Left colon (tissue), 2 donors: ENCODE measurements around the gene TMEM258. TPM values are rescaled to one million over a fixed set of nuclear protein-coding genes. Genes with fewer than 3 reads are reported as not detected.

Experiments
- ATAC-seq: fragments of 200-7000 bp; cut with Tn5 transposase; one replicate; pipeline ENCODE4 v1.9.1; 2020; ENCODE audit warnings: mild to moderate bottlenecking, moderate library complexity
- DNase-seq, 2 donors: peaks; one replicate each; pipeline ENCODE4 v3.0.0-alpha.2; 2020
- intact Hi-C, 2 donors: fragments of 100-400 bp; cut with DNase I in 1 of 2; cut with micrococcal nuclease in 1 of 2; formaldehyde crosslinking; loops; one replicate each; pipeline versions ENCODE4 v1.11.2 to v1.14.0; 2022; cut with DNase I, micrococcal nuclease
- total RNA-seq, 2 donors: library from RNA; stranded (reverse); fragmentation: NEBNext Ultra II Directional; extraction: Animal tissue kit (Norgen Biotek cat#: 25700); gene quantifications; one replicate each; pipeline ENCODE4 v1.2.1, GENCODE V29; 2021
- donor health status: DM: no; HTN: no; CAD: no.
- donor health status: DM: yes; HTN: yes; CAD: no.

TMEM258 gene
- total RNA-seq, 2 donors from 2014 or later = 87.3 to 91.8 TPM

DNA sequence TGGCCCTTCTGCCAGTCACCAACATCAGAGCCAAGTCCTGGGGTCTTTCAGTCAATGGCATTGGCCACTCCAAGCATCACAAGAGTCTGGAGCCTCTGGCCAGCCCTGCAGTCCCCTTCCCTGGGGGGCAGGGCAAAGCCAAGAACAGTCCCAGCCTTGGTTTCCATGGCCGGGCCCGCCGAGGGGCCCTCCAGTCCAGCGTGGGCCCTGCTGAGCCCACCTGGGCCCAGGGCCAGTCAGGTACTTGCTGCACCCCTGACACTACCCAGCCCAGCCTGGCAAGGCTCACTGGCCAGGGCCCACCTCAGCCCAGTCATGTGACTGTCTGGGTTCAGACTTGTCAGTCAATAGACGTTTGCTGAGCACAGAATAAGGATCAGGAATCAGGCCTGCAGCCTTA, 10.8 kb downstream of the TMEM258 start:
- ATAC-seq (no peak), DNase-seq (no peak)
- intact Hi-C loops = no loop called here

GRCh38 chr11:61780581-61781162, 11.7 kb downstream of the TMEM258 start:
- intact Hi-C loops = no loop called here
- DNase-seq = no peak
- no peak for ATAC-seq

GRCh38 chr11:61779666-61780525, 12.5 kb downstream of the TMEM258 start:
- DNase-seq (no peak), ATAC-seq (no peak)
- intact Hi-C loops = no loop called here

DNA sequence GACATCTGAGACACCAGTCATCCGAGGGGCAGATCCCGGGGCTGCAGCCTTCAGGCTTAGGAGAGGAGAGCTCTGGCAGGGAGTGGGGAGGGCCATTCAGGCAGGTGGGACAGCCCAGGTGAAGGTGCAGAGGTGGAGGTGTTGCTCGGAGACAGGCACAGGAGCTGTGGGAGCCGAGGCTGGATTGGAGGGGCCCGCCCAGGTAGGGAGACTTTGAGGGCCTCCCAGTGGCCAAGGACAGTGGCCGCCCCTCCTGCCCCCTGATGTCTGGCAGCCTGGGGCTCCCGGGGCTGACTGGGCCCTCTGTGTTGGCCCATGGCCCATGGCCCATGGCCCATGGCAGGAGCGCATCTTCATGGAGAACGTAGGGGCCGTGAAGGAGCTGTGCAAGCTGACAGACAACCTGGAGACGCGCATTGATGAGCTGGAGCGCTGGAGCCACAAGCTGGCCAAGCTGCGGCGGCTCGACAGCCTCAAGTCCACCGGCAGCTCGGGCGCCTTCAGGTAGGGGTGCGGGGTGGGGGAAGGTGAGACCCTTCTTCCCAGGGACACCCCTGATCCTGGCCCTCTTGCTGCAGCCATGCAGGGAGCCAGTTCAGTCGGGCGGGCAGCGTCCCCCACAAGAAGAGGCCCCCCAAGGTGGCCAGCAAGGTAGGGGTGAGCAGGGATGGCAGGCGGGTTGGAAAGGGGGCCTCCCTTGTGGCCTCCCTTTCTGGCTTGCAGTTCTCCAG, 13.3 kb downstream of the TMEM258 start:
- DNase-seq (no peak), ATAC-seq (no peak)
- intact Hi-C loops = no loop called here

GRCh38 chr11:61778357-61778886, 14.0 kb downstream of the TMEM258 start:
- DNase-seq = no peak
- ATAC-seq = no peak
- intact Hi-C loops = no loop called here

GRCh38 chr11:61777234-61778090, 14.9 kb downstream of the TMEM258 start:
- DNase-seq = peak in 1 of 2 donors; percentile 47

DNA sequence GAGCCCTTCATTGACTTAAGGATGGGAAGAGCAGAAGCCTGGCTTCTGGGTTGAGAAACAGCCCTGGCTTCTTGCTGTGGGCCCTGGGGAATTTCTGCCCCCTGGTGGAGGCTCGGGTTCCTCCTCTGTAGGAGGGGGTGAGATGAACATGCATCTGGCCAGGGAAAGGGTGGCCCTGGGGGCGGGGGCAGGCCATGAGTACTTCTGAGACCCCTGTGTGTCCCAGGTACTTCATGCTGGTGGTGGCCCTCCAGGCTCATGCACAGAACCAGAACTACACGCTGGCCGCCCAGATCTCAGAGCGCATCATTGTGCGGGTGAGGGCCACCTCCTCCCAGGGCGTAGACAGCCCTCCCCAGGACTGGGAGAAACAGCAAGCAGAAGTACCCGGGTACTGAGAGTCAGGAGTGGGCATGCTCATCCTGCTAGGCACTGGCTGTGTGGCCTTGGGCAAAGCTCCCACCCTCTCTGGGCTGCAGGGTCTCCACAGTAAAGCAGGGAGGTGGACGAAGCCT, 15.8 kb downstream of the TMEM258 start:
- intact Hi-C loops = no loop called here
- peak; percentile 54 to 79 for DNase-seq
- peak; percentile 73 for ATAC-seq

More at GRCh38 chr11:61777234-61778090, 14.9 kb downstream of the TMEM258 start:
- intact Hi-C loops = no loop called here
- peak; percentile 44 for ATAC-seq

- intact Hi-C loops = no loop called here
- DNase-seq (no peak), ATAC-seq (peak; percentile 25)
Observed at GRCh38 chr11:61775606-61776554, 16.5 kb downstream of the TMEM258 start.

DNA sequence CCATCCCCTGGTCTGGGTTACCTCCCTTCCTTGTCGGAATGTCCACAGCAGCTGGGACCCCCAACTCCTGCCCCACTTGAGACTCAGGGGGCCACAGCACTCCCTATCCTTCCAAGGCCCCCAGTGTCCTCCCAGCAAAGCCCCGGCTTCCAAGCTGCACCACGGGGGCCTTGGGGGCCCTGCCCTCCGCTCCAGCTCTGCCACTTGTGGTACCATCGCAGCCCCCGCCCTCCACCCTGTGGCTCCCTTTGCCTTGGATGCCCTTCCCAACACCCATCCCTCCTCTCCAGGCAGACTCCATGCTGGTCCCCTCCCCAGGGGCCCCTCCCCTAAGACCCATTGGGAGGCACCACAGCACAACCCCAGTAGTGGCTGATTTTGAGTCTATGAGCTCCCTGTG, 17.3 kb downstream of the TMEM258 start:
- intact Hi-C loops = no loop called here
- DNase-seq = no peak

GRCh38 chr11:61774411-61774810, 18.0 kb downstream of the TMEM258 start:
- ATAC-seq = no peak
- intact Hi-C loops = no loop called here
- no peak for DNase-seq

More for the DNA sequence above, 17.3 kb downstream of the TMEM258 start:
- ATAC-seq = no peak

DNA sequence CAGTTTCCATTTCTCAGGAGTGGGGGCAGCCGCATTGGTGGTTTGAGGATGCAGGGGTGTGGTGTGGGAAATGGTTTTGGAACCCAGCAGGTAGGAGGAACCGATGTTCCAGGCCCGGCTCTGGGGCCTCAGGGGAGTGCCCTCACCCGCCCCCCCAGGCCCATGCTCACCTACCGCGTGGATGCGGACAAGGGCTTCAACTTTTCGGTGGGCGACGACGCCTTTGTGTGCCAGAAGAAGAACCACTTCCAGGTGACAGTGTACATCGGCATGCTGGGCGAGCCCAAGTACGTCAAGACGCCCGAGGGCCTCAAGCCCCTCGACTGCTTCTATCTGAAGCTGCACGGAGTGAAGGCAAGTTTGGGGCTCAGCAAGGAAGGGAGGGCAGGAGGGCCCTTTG, 18.6 kb downstream of the TMEM258 start:
- ATAC-seq (no peak), DNase-seq (no peak)
- intact Hi-C loops = no loop called here

- ATAC-seq (no peak), DNase-seq (no peak)
- intact Hi-C loops = no loop called here
Observed at GRCh38 chr11:61773356-61773755, 19.0 kb downstream of the TMEM258 start.

DNA sequence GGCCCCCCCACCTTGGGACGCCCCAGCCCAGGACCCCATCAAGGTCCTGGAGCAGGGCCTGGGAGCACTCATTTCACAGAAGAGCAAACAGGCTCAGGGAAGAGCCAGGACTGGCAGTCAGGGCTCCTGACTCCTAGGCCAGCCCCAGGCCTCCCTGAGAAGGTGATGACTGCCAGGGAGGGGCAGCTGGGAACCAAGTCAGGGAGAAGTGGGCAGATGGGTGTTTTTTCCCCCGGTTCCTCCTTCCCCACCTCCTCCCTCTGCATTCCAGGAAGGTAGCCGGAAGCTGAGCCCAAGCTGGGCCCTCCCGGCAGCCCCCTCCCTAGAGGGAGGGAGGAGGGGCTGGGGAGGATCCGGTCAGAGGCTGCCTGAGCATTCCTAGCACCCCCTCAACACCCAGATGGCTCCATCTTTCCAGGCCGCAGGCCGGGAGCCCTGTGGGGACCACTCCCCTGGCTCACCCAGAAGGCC, 20.4 kb downstream of the TMEM258 start:
- DNase-seq = no peak
- intact Hi-C loops = no loop called here
- no peak for ATAC-seq

DNA sequence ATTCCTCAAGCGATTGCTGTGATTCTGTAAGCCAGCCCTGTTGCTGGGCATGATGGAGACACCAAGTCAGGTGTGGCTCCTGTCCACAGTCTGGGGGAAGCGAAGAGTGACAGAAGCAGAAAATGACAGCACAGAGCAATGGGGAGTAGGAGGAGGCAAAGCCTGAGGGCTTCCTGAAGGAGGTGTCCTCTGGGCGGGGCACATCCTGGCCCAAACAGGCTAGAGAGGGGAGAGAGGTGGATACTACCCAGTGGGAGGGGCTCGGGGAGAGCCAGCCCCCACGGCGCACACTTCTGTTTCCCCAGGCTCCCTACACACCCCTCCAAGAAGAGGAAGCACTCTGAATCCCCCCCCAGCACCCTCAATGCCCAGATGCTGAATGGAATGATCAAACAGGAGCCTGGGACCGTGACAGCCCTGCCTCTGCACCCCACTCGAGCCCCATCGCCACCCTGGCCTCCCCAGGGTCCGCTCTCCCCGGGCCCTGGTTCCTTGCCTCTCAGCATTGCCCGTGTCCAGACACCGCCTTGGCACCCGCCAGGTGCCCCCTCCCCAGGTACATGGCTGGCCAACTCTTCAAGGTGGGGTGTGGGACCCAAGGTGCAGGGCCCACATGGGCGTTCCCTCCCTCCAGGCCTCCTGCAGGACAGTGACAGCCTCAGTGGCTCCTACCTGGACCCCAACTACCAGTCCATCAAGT, 21.1 kb downstream of the TMEM258 start:
- intact Hi-C loops = no loop called here
- DNase-seq (no peak), ATAC-seq (no peak)

- DNase-seq (no peak), ATAC-seq (no peak)
- intact Hi-C loops = no loop called here
Observed at GRCh38 chr11:61769946-61770683, 22.3 kb downstream of the TMEM258 start.
